K562 (cell line): ENCODE results near the gene GJA1. TPM values are rescaled to one million over a fixed set of nuclear protein-coding genes. Genes with fewer than 3 reads are reported as not detected.

ENCODE experiments used
- ATAC-seq: fragments of 200-7000 bp; cut with Tn5 transposase; 3 replicates; pipeline ENCODE4 v1.9.1; 2020; ENCODE audit warnings: moderate library complexity
- BruUV-seq: library from RNA; stranded (reverse); fragments of 400-500 nt; replicated peaks from 2 replicates; lab custom pipeline; 2021; lab: Mats Ljungman, UMichigan
- CTCF ChIA-PET: fragments of 300-600 bp; formaldehyde crosslinking; extraction: SDS; loops from one replicate; lab custom pipeline; 2021; ENCODE audit warnings: low intra/inter-chr PET ratio; lab: Yijun Ruan, JAX
- POLR2A ChIA-PET: fragments of 300-600, 350-650 bp; sonication (Branson Sonifier 250); formaldehyde crosslinking; extraction: SDS; loops from one replicate; lab custom pipeline; 2021; ENCODE audit warnings: antibody characterized with exemption, inconsistent platforms; lab: Yijun Ruan, JAX
- DNase-seq, 4 experiments: peaks; one replicate each; pipeline versions ENCODE4 v3.0.0 to v3.0.0-alpha.2; 2011 to 2018; ENCODE audit warnings: low spot score in 3 of 4, mixed read lengths in 3 of 4; ENCODE audit errors: extremely low read depth in 1 of 4
- FAIRE-seq: peaks from 2 replicates; lab custom pipeline; 2011; peaks lifted over from hg19 to GRCh38; lab: Jason Lieb, UNC
- H2AFZ ChIP-seq: 2 replicates; pipeline ENCODE4 v1.6.0; 2011; ENCODE audit warnings: low read depth, low read length, control low read depth, inconsistent platforms
- H3K27ac ChIP-seq: fragments of 200-600 bp; 3 replicates; pipeline ENCODE4 v1.8.0; 2011; ENCODE audit warnings: low read depth, mild to moderate bottlenecking, control low read depth, inconsistent platforms, low read length, moderate library complexity, mixed read lengths; ENCODE audit errors: extremely low read depth
- H3K27me3 ChIP-seq, 2 experiments: fragments of 300-600 bp in 1 of 2; 2 replicates in 1 of 2; 3 replicates in 1 of 2; pipeline versions ENCODE4 v1.6.0 to v1.8.0; 2011; ENCODE audit warnings: inconsistent platforms in 2 of 2, low read length in 2 of 2, mild to moderate bottlenecking in 1 of 2, mixed read lengths in 1 of 2, moderate library complexity in 1 of 2; ENCODE audit not compliant: control insufficient read depth in 2 of 2, insufficient read depth in 2 of 2
- H3K36me3 ChIP-seq: fragments of 300-600 bp; 3 replicates; pipeline ENCODE4 v1.8.0; 2011; ENCODE audit warnings: mild to moderate bottlenecking, low read length, inconsistent platforms; ENCODE audit not compliant: control insufficient read depth, insufficient read depth
- H3K4me1 ChIP-seq, 2 experiments: fragments of 200-600 bp in 1 of 2; replicated peaks in 1 of 2; 2 replicates in 1 of 2; 3 replicates in 1 of 2; pipeline versions ENCODE4 v1.5.1 to v1.8.0; 2011; ENCODE audit warnings: inconsistent platforms in 2 of 2, low read length in 2 of 2, mild to moderate bottlenecking in 1 of 2, mixed read lengths in 1 of 2, moderate library complexity in 1 of 2; ENCODE audit not compliant: control insufficient read depth in 2 of 2, insufficient read depth in 2 of 2
- H3K4me2 ChIP-seq: 2 replicates; pipeline ENCODE4 v1.6.1; 2011; ENCODE audit warnings: low read length, control low read depth, inconsistent platforms, mixed read lengths; ENCODE audit not compliant: insufficient read depth
- H3K4me3 ChIP-seq: fragments of 200-600 bp; sonication (generic), shearing (Covaris generic); 2 replicates; pipeline ENCODE4 v1.5.1; 2016; ENCODE audit warnings: control low read depth, inconsistent platforms
- H3K79me2 ChIP-seq: fragments of 200-600 bp; 3 replicates; pipeline ENCODE4 v1.8.0; 2011; ENCODE audit warnings: low read length, inconsistent platforms; ENCODE audit not compliant: control insufficient read depth, insufficient read depth
- H3K9ac ChIP-seq, 2 experiments: 2 replicates each; pipeline versions ENCODE4 v1.6.0 to v1.6.1; 2011; ENCODE audit warnings: low read depth in 2 of 2, low read length in 2 of 2, control low read depth in 1 of 2, inconsistent platforms in 1 of 2, mild to moderate bottlenecking in 1 of 2, mixed read lengths in 1 of 2; ENCODE audit not compliant: insufficient read depth in 1 of 2
- H3K9me1 ChIP-seq: one replicate; pipeline ENCODE4 v1.6.0; 2011; ENCODE audit warnings: inconsistent platforms, mild to moderate bottlenecking, low read length, moderate library complexity; ENCODE audit not compliant: control insufficient read depth, insufficient read depth
- H3K9me3 ChIP-seq: replicated peaks from 2 replicates; pipeline ENCODE4 v1.5.1; 2011; ENCODE audit warnings: low read depth, low read length, inconsistent platforms; ENCODE audit not compliant: control insufficient read depth, insufficient read depth
- H4K20me1 ChIP-seq: replicated peaks from 2 replicates; pipeline ENCODE4 v1.6.1; 2011; ENCODE audit warnings: low read length, inconsistent platforms, mixed read lengths; ENCODE audit not compliant: control insufficient read depth, insufficient read depth
- DNMT1 ChIP-seq: fragments of 450-650 bp; IDR thresholded peaks from 2 replicates; pipeline ENCODE4 v1.6.1; 2016; ENCODE audit warnings: antibody characterized with exemption, mild to moderate bottlenecking
- L3MBTL2 ChIP-seq: fragments of 450-650 bp; IDR thresholded peaks from 2 replicates; pipeline ENCODE4 v1.6.1; 2016; ENCODE audit warnings: mild to moderate bottlenecking, moderate library complexity
- MNT ChIP-seq, 2 experiments: fragments of 450-650 bp; conservative IDR thresholded peaks; 2 replicates each; pipeline ENCODE4 v1.6.1; 2017; ENCODE audit warnings: mild to moderate bottlenecking in 2 of 2, moderate library complexity in 2 of 2
- STAT5A ChIP-seq: IDR thresholded peaks from 2 replicates; pipeline ENCODE4 v1.6.1; 2012; ENCODE audit warnings: low read length, inconsistent platforms, borderline replicate concordance
- ZFP36 ChIP-seq: fragments of 150-350 bp; IDR thresholded peaks from 2 replicates; pipeline ENCODE4 v1.6.1; 2018; ENCODE audit warnings: low read length, low read depth; ENCODE audit not compliant: partially characterized antibody
- ZNF134 ChIP-seq: fragments of 250-450 bp; sonication (Bioruptor Pico); conservative IDR thresholded peaks from 2 replicates; pipeline ENCODE4 v1.4.0; 2020
- ZNF395 ChIP-seq: fragments of 200-800 bp; sonication (Bioruptor generic); IDR thresholded peaks from 2 replicates; pipeline ENCODE4 v1.6.1; 2017; ENCODE audit warnings: missing genetic modification characterization, missing compliant biosample characterization
- ZNF436 ChIP-seq: fragments of 250-450, 450-650 bp; sonication (Bioruptor Pico); formaldehyde crosslinking; IDR thresholded peaks from 2 replicates; pipeline ENCODE4 v1.7.0; 2020; ENCODE audit warnings: mild to moderate bottlenecking
- ZNF79 ChIP-seq: fragments of 250-450 bp; sonication (Bioruptor Pico); IDR thresholded peaks from 2 replicates; pipeline ENCODE4 v1.4.0; 2020; ENCODE audit warnings: low read depth, mild to moderate bottlenecking, moderate library complexity
- WGBS: fragments of 100-300 bp; shearing (Covaris generic); methylation state at CpG from one replicate; pipeline ENCODE4 v1.1.6; 2016; ENCODE audit warnings: low coverage, mixed read lengths; ENCODE audit not compliant: insufficient coverage; ENCODE audit errors: missing lambda C conversion rate; 5-methylcytosine and 5-hydroxymethylcytosine counted together
- in situ Hi-C: fragments of 300-500 bp; cut with MboI; formaldehyde crosslinking; loops from 4 replicates; pipeline ENCODE4 v1.15.0; 2018; ENCODE audit warnings: inconsistent platforms, mixed read lengths
- intact Hi-C: fragments of 100-400 bp; cut with micrococcal nuclease; formaldehyde crosslinking; loops from 2 replicates; pipeline ENCODE4 v1.14.2; 2022
- polyA plus RNA-seq, 8 experiments: library from polyadenylated mRNA; depleted of rRNA in 4 of 8; stranded (reverse) in 5 of 8; unstranded in 3 of 8; fragments of >200 nt; fragmentation: Nextera tagmentation in 2 of 8; fragmentation: Illumina TruSeq in 1 of 8; extraction: Ambion mirVana in 2 of 8; extraction: Trizol in 1 of 8; gene quantifications; 2 replicates each; pipeline versions ENCODE4 v1.2.1 to v1.2.3, GENCODE V29; 2011 to 2014; ENCODE audit warnings: inconsistent platforms in 1 of 8, missing spikeins in 1 of 8
- total RNA-seq, 7 experiments: library from RNA; depleted of rRNA in 6 of 7; stranded (reverse); fragments of >200 nt in 6 of 7; fragmentation: Illumina TruSeq in 2 of 7; extraction: Trizol in 2 of 7; gene quantifications; 2 replicates each; pipeline versions ENCODE4 v1.2.1 to v1.2.3, GENCODE V29; 2011 to 2021; ENCODE audit warnings: low replicate concordance in 1 of 7

GJA1 gene
- total and polyA plus RNA-seq, 9 of the 15 experiments (the other 6 are each of a cell fraction or from before 2014, with no cell fraction given): 0.04 to 0.58 (median 0.06) TPM; not detected in 4

DNA sequence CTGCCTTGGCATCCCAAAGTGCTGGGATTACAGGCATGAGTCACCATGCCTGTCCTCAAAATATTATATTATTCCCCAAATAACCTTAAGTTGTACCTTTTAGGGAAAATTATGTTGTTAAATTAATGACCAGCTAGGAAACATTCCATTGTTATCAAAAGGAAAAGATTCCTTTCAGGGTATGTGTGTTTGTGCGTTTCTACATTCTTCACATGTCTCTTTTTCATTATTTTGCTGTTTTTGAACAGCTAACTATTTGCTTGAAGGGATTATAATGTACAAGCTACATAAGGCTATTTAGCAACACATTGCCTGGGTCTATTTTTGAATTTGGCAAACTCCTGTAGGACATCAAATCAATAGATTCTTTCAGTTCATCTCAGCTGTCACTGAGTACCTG, 57.1 kb downstream of the GJA1 start:
- ChIA-PET POLR2A (no interaction called here), CTCF (no interaction called here)
- no TSS peak for BruUV-seq
- in situ Hi-C loops: no loop called here
- no peak for ATAC-seq
- H3K4me3 ChIP-seq: no peak overlapping the region
- no peak for TF ChIP-seq ZNF395
- no peak for TF ChIP-seq STAT5A
- no peak for TF ChIP-seq ZNF79
- no peak for TF ChIP-seq ZNF134
- TF ChIP-seq ZFP36: no peak
- no peak for TF ChIP-seq ZNF436 (CRISPR knock-in tag)
- TF ChIP-seq DNMT1: no peak
- no peak for TF ChIP-seq MNT (conservative IDR thresholded peaks at IDR 0.05)
- no peak for TF ChIP-seq L3MBTL2
- 0% methylated on average over 1 of the region's 1 CpG for WGBS
- no peak overlapping the region for H3K9ac ChIP-seq
- no peak overlapping the region for H2AFZ ChIP-seq
- no peaks in the 10 kb centered on the region for H3K4me1 ChIP-seq
- H4K20me1 ChIP-seq: no peaks in the 10 kb centered on the region
- H3K27me3 ChIP-seq: no peaks in the 10 kb centered on the region
- H3K9me3 ChIP-seq: no peaks in the 10 kb centered on the region
- no peak for FAIRE-seq
- no peak for DNase-seq
- H3K79me2 ChIP-seq: no peaks in the 10 kb centered on the region
- no peak overlapping the region for H3K27ac ChIP-seq
- no peaks in the 10 kb centered on the region for H3K36me3 ChIP-seq
- H3K4me2 ChIP-seq: no peak overlapping the region
- H3K9me1 ChIP-seq: no peaks in the 10 kb centered on the region
- intact Hi-C loops: no loop called here
